Mesendoderm (in vitro differentiated cells): ENCODE results near the gene GRPEL2.

Experiments used
- DNase-seq: peaks from one replicate; pipeline ENCODE4 v3.0.0; 2013
- H2AK5ac ChIP-seq: 2 replicates; pipeline ENCODE4 v1.6.1; 2013; ENCODE audit warnings: low read length, inconsistent platforms
- H2BK120ac ChIP-seq: 2 replicates; pipeline ENCODE4 v1.6.1; 2013; ENCODE audit warnings: low read depth, mild to moderate bottlenecking, low read length, moderate library complexity, mixed read lengths
- H2BK15ac ChIP-seq: replicated peaks from 2 replicates; pipeline ENCODE4 v1.6.1; 2013; ENCODE audit warnings: low read depth, mild to moderate bottlenecking, moderate library complexity
- H2BK5ac ChIP-seq: 2 replicates; pipeline ENCODE4 v1.6.1; 2013; ENCODE audit warnings: low read length, inconsistent platforms
- H3K18ac ChIP-seq: 2 replicates; pipeline ENCODE4 v1.6.1; 2013; ENCODE audit warnings: mild to moderate bottlenecking, low read length, mixed read lengths
- H3K23ac ChIP-seq: one replicate; pipeline ENCODE4 v1.6.1; 2013; ENCODE audit warnings: low read length
- H3K27ac ChIP-seq: 2 replicates; pipeline ENCODE4 v1.5.1; 2013; ENCODE audit warnings: low read depth, mild to moderate bottlenecking, inconsistent platforms, low read length, moderate library complexity
- H3K27me3 ChIP-seq: 2 replicates; pipeline ENCODE4 v1.6.1; 2013; ENCODE audit warnings: low read length, control low read depth, mild to moderate bottlenecking, inconsistent platforms; ENCODE audit not compliant: insufficient read depth, poor library complexity
- H3K36me3 ChIP-seq: 2 replicates; pipeline ENCODE4 v1.6.1; 2013; ENCODE audit warnings: low read length, inconsistent platforms; ENCODE audit not compliant: control insufficient read depth, insufficient read depth
- H3K4ac ChIP-seq: one replicate; pipeline ENCODE4 v1.6.1; 2013; ENCODE audit warnings: low read depth, mild to moderate bottlenecking, low read length, moderate library complexity
- H3K4me1 ChIP-seq: 2 replicates; pipeline ENCODE4 v1.6.1; 2013; ENCODE audit warnings: low read depth, low read length, inconsistent platforms; ENCODE audit not compliant: control insufficient read depth
- H3K4me2 ChIP-seq: 2 replicates; pipeline ENCODE4 v1.6.1; 2013; ENCODE audit warnings: low read length
- H3K4me3 ChIP-seq: 2 replicates; pipeline ENCODE4 v1.5.1; 2013; ENCODE audit warnings: mild to moderate bottlenecking, low read length
- H3K56ac ChIP-seq: one replicate; pipeline ENCODE4 v1.6.1; 2013; ENCODE audit warnings: low read length
- H3K79me1 ChIP-seq: 2 replicates; pipeline ENCODE4 v1.6.1; 2013; ENCODE audit warnings: low read length, inconsistent platforms
- H3K79me2 ChIP-seq: 2 replicates; pipeline ENCODE4 v1.6.1; 2013; ENCODE audit warnings: mild to moderate bottlenecking, low read length; ENCODE audit not compliant: control insufficient read depth, insufficient read depth
- H3K9ac ChIP-seq: 2 replicates; pipeline ENCODE4 v1.6.1; 2013; ENCODE audit warnings: low read length, inconsistent platforms
- H4K5ac ChIP-seq: one replicate; pipeline ENCODE4 v1.6.1; 2013; ENCODE audit warnings: low read length
- H4K8ac ChIP-seq: one replicate; pipeline ENCODE4 v1.6.1; 2013; ENCODE audit warnings: low read depth, mild to moderate bottlenecking, control low read depth, low read length, moderate library complexity
- WGBS: extraction: QIAGEN DNeasy Blood & Tissue Kit; methylation state at CpG from one replicate; pipeline ENCODE4 v1.1.7; 2013; ENCODE audit warnings: low lambda C conversion rate, missing lambda C conversion rate; ENCODE audit not compliant: insufficient coverage; ENCODE audit errors: extremely low coverage; 5-methylcytosine and 5-hydroxymethylcytosine counted together

The GRPEL2 gene

DNA sequence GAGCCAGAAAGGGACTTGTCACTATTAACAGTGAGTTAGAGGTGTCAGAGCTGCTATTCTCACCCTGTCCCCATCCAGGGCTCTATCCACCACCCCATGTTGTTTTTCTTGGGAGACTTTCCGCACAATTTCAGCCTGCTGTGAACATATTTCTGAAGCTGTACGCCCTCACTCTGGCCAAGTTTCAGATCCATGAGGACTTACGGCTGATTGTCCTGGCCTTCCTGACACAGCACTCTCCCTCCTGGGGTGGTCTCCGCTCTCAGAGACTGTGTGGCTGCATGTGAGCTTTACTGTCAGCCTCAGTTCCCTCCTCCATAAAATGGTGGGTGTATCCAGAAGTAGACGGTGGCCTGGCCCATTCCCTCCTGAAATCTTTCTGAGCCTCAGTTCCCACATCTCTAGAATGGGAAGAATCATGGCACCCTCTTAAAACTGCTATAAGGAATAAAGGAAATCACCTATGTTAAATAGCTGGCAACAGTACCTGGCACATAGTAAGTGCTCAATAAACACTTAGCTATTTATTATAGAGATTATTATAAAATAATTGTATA, 34.6 kb downstream of the GRPEL2 start:
- no CpG with 5 or more reads among the region's 5 CpGs for WGBS
- H4K5ac ChIP-seq: no peak overlapping the region

DNA sequence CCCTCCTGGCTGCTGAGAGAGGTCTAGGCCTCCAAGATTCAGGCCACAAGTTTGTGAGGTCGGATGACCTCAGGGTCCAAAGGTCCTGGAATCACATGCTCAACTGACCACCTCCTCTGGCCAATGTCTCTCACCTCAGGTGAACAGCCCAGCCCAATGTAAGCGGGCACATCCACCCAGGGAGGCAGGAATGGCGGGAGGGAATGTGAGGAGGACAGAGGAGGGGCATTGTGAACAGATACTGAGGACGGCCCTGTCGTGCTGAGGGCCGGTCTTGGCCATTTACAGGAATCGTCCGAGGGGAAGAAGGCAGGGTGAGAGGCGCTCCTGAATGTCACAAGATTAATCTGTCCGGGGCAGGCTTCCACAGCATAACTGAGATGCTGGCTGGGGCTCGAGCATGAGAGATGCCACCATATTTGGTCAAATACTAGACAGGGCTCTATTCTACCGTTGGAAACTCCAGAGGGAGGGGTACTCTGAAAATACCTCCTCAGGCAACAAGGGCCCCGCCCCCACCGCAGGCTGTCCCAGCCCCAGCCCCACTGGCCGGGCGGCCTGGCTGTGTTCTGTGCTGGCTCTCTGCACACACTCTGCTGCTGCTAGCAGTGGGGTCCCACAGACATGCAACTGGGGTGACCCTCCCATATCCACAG, 35.3 kb downstream of the GRPEL2 start:
- Histone ChIP-seq H2AK5ac (no peak overlapping the region), H3K27me3 (no peaks in the 10 kb centered on the region), H4K8ac (no peak overlapping the region), H3K79me2 (no peaks in the 10 kb centered on the region), H3K23ac (no peak overlapping the region), H4K5ac (no peak overlapping the region), H3K36me3 (no peaks in the 10 kb centered on the region), H3K4ac (no peak overlapping the region), H2BK15ac (no peak overlapping the region), H2BK120ac (no peak overlapping the region), H3K79me1 (no peaks in the 10 kb centered on the region), H2BK5ac (no peak overlapping the region), H3K27ac (no peak overlapping the region), H3K4me2 (no peak overlapping the region), H3K56ac (no peak overlapping the region), H3K18ac (no peak overlapping the region), H3K4me1 (no peaks in the 10 kb centered on the region), H3K4me3 (no peak overlapping the region), H3K9ac (no peak overlapping the region)
- no peak for DNase-seq
- WGBS: no CpG with 5 or more reads among the region's 16 CpGs

More for the DNA sequence above, 34.6 kb downstream of the GRPEL2 start:
- H2BK120ac ChIP-seq: no peak overlapping the region
- H3K27ac ChIP-seq: no peak overlapping the region
- H3K4me3 ChIP-seq: no peak overlapping the region
- H3K9ac ChIP-seq: no peak overlapping the region
- no peak overlapping the region for H4K8ac ChIP-seq
- no peak overlapping the region for H3K4ac ChIP-seq
- H3K4me2 ChIP-seq: no peak overlapping the region
- H3K56ac ChIP-seq: no peak overlapping the region
- H3K36me3 ChIP-seq: no peaks in the 10 kb centered on the region
- H3K23ac ChIP-seq: no peak overlapping the region
- H2AK5ac ChIP-seq: no peak overlapping the region
- no peak overlapping the region for H3K18ac ChIP-seq
- no peaks in the 10 kb centered on the region for H3K79me1 ChIP-seq
- DNase-seq: no peak
- H3K4me1 ChIP-seq: no peaks in the 10 kb centered on the region
- H2BK5ac ChIP-seq: no peak overlapping the region
- no peaks in the 10 kb centered on the region for H3K27me3 ChIP-seq
- H2BK15ac ChIP-seq: no peak overlapping the region
- no peaks in the 10 kb centered on the region for H3K79me2 ChIP-seq

DNA sequence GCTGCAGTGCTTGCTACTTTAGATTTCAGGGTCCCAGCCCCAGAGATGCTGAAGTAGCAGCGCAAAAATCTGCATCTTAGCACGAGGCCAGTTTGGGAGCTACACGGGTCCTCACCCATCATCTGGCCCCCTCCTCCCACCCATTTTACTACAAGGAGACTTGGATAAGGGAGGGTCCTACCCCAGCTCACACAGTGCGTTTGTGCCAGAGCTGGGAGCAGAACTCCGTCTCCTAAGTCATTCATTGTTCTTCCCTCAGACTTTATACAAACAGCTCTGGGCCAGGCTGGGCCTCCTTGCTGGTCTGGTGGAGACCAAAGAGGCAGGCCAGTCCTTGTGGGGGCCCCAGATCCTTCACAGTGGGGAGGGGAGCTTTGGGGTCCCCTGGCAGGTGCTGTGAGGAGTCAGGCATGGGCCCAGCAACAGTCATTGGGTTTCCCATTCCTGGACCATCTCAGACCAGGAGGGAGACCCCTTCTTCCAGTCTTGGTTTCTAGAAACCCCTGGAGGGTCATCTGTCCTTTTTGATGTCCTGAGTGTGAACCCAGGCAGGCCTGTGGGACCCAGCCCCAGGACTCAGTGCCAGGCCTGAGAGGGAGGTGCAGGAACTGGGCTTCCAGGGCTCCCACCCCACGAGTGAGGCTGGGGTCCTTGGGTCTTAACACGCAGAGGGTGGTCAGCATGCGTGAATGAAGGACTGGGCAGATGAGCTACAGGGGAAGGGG, 36.1 kb downstream of the GRPEL2 start:
- WGBS: no CpG with 5 or more reads among the region's 8 CpGs
- no peak overlapping the region for H3K4me2 ChIP-seq
- H3K23ac ChIP-seq: no peak overlapping the region
- no peak overlapping the region for H2BK120ac ChIP-seq
- no peaks in the 10 kb centered on the region for H3K79me2 ChIP-seq
- H2BK5ac ChIP-seq: no peak overlapping the region
- H2AK5ac ChIP-seq: no peak overlapping the region
- no peaks in the 10 kb centered on the region for H3K79me1 ChIP-seq
- no peak overlapping the region for H2BK15ac ChIP-seq
- no peak overlapping the region for H4K5ac ChIP-seq
- no peak overlapping the region for H3K4ac ChIP-seq
- H3K27ac ChIP-seq: no peak overlapping the region
- no peaks in the 10 kb centered on the region for H3K27me3 ChIP-seq
- H3K36me3 ChIP-seq: no peaks in the 10 kb centered on the region
- no peak overlapping the region for H3K18ac ChIP-seq
- H3K9ac ChIP-seq: no peak overlapping the region
- no peak overlapping the region for H3K56ac ChIP-seq
- DNase-seq: no peak
- H3K4me3 ChIP-seq: no peak overlapping the region
- peaks cover 6% of the 10 kb centered on the region for H3K4me1 ChIP-seq
- H4K8ac ChIP-seq: no peak overlapping the region

DNA sequence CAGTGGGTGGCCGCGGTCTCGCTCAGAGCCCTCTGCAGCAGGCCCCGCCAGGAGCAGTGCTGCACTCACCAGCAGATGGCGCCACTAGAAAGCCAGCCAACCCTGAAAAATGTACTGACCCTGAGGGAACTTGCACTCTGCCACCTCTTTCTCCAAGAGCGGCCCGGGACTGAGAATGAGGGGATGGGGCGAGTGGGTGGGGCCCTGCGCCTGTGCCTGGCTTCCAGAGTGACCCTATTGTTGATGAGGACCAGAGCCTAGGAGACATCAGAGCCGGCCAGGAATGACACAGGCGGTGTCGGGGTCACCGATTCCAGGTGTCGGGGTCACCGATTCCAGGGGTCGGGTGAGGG, 36.7 kb downstream of the GRPEL2 start:
- Histone ChIP-seq H3K23ac (no peak overlapping the region), H3K4me1 (peaks cover 6% of the 10 kb centered on the region), H4K8ac (no peak overlapping the region), H2BK120ac (no peak overlapping the region), H3K36me3 (no peaks in the 10 kb centered on the region), H2BK15ac (no peak overlapping the region), H3K4me3 (no peak overlapping the region), H3K79me2 (no peaks in the 10 kb centered on the region), H3K4ac (no peak overlapping the region), H3K27me3 (no peaks in the 10 kb centered on the region), H3K79me1 (no peaks in the 10 kb centered on the region), H3K27ac (no peak overlapping the region), H3K4me2 (no peak overlapping the region), H2AK5ac (no peak overlapping the region), H3K9ac (no peak overlapping the region), H3K18ac (no peak overlapping the region), H2BK5ac (no peak overlapping the region), H3K56ac (no peak overlapping the region), H4K5ac (no peak overlapping the region)
- peak; percentile 86 for DNase-seq
- no CpG with 5 or more reads among the region's 16 CpGs for WGBS

DNA sequence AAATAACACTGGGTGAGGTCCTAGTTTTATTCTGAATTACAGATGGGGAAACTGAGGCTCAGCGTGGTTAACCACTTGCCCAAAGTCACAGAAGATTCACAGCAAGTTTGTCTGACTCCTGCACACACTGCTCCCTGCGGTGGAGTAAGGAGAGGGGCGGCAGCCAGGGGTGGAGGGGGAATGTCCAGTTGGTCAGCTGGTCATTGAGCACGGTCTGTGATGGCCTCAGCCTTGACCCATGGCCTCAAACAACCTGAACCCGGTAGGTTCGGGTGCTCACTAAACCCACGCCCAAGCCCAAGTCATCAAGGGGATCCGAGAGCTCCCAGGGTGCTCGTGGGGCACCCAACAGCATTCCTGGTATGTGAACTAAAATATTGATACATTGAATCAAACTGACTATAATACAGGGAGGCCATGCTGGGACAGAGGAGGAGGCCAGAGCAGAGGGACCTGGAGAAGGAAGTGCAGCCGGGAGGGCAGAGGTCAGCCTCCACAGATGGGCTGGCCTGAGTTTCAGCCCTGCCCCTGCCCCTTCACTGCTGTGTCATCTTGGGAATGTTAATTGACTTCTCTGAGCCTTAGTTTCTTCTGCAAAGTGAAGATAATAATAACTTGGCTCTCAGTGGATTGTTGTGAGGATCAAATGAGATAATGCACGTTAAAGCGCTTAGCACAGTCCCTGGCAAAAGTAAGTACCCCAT, 37.4 kb downstream of the GRPEL2 start:
- no peak overlapping the region for H4K8ac ChIP-seq
- H3K36me3 ChIP-seq: no peaks in the 10 kb centered on the region
- H2BK120ac ChIP-seq: no peak overlapping the region
- no peak overlapping the region for H3K4ac ChIP-seq
- H3K79me2 ChIP-seq: no peaks in the 10 kb centered on the region
- H3K9ac ChIP-seq: no peak overlapping the region
- no peaks in the 10 kb centered on the region for H3K79me1 ChIP-seq
- no CpG with 5 or more reads among the region's 12 CpGs for WGBS
- H3K18ac ChIP-seq: no peak overlapping the region
- H3K56ac ChIP-seq: no peak overlapping the region
- H2AK5ac ChIP-seq: no peak overlapping the region
- H4K5ac ChIP-seq: no peak overlapping the region
- H3K27me3 ChIP-seq: no peaks in the 10 kb centered on the region
- H3K4me2 ChIP-seq: no peak overlapping the region
- no peak overlapping the region for H2BK5ac ChIP-seq
- no peak overlapping the region for H3K23ac ChIP-seq
- no peak for DNase-seq
- H3K27ac ChIP-seq: no peak overlapping the region
- H2BK15ac ChIP-seq: no peak overlapping the region
- no peak overlapping the region for H3K4me3 ChIP-seq
- H3K4me1 ChIP-seq: peaks cover 6% of the 10 kb centered on the region
